GM19467 (cell line): Measurements from ENCODE around the gene NCOR2.

Source experiments
- ATAC-seq: cut with Tn5 transposase; IDR thresholded peaks from one replicate; pipeline ENCODE4 v1.9.1; 2021; ENCODE audit warnings: mild to moderate bottlenecking, moderate library complexity; ENCODE audit not compliant: unreplicated experiment

The NCOR2 gene

GRCh38 chr12:124561231-124561630 is 6.2 kb downstream of the NCOR2 start:
- no peak for ATAC-seq

- no peak for ATAC-seq
Measured at GRCh38 chr12:124560146-124560890, 7.1 kb downstream of the NCOR2 start.

GRCh38 chr12:124559182-124560017 is 8.0 kb downstream of the NCOR2 start:
- ATAC-seq: no peak

GRCh38 chr12:124558313-124558712 is 9.1 kb downstream of the NCOR2 start:
- ATAC-seq: no peak

GRCh38 chr12:124557518-124558223 is 9.7 kb downstream of the NCOR2 start:
- ATAC-seq: no peak

GRCh38 chr12:124556896-124557501 is 10.4 kb downstream of the NCOR2 start:
- no peak for ATAC-seq

GRCh38 chr12:124556074-124556466 is 11.3 kb downstream of the NCOR2 start:
- no peak for ATAC-seq

GRCh38 chr12:124555168-124556073 is 12.0 kb downstream of the NCOR2 start:
- no peak for ATAC-seq

GRCh38 chr12:124554429-124555029 is 12.9 kb downstream of the NCOR2 start:
- ATAC-seq: no peak

GRCh38 chr12:124553862-124554428 is 13.5 kb downstream of the NCOR2 start:
- no peak for ATAC-seq

- no peak for ATAC-seq
Measured at GRCh38 chr12:124551268-124552144, 15.9 kb downstream of the NCOR2 start.

- no peak for ATAC-seq
Measured at GRCh38 chr12:124550123-124551089, 17.0 kb downstream of the NCOR2 start.

GRCh38 chr12:124549629-124550028 is 17.8 kb downstream of the NCOR2 start:
- no peak for ATAC-seq

GRCh38 chr12:124548854-124549378 is 18.5 kb downstream of the NCOR2 start:
- no peak for ATAC-seq

GRCh38 chr12:124547626-124548025 is 19.8 kb downstream of the NCOR2 start:
- no peak for ATAC-seq

GRCh38 chr12:124545508-124546418 is 21.6 kb downstream of the NCOR2 start:
- ATAC-seq: peak; percentile 71
